Testis (tissue), 2 donors: ENCODE measurements around the gene BRAF.

ENCODE experiments used
- POLR2A ChIP-seq: fragments of 450-650 bp; IDR thresholded peaks from one replicate; pipeline ENCODE4 v1.6.1; 2017; ENCODE audit warnings: antibody characterized with exemption, mild to moderate bottlenecking, moderate library complexity
- TF ChIP-seq, protein P1 (sequence below), 3 experiments: fragments of 450-650 bp in 2 of 3; fragments of 200-600 bp in 1 of 3; sonication (generic) in 1 of 3; IDR thresholded peaks; one replicate each; pipeline ENCODE4 v1.5.1; 2016 to 2019; ENCODE audit warnings: antibody characterized with exemption in 3 of 3, mild to moderate bottlenecking in 2 of 3, moderate library complexity in 1 of 3

DNA sequence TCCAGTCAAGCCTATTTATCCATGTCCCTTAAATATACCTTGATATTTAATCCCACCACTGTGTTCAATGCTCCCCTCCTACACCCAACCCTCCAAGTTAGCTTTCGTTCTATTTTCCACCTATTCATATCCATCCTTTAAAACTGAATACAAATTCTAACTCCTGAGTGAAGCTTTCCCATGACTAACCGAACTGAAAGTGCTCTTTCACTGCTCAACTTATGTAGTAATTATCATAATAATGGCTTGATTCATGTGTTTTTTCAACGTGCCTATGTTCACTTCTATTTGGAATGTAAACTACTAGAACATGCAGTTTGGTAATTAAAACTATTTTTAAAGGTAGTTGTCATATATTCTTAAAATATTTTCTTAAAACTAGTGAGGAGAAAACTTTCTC, 170.2 kb downstream of the BRAF start:
- no peak for TF ChIP-seq POLR2A
- TF ChIP-seq, protein P1, sequence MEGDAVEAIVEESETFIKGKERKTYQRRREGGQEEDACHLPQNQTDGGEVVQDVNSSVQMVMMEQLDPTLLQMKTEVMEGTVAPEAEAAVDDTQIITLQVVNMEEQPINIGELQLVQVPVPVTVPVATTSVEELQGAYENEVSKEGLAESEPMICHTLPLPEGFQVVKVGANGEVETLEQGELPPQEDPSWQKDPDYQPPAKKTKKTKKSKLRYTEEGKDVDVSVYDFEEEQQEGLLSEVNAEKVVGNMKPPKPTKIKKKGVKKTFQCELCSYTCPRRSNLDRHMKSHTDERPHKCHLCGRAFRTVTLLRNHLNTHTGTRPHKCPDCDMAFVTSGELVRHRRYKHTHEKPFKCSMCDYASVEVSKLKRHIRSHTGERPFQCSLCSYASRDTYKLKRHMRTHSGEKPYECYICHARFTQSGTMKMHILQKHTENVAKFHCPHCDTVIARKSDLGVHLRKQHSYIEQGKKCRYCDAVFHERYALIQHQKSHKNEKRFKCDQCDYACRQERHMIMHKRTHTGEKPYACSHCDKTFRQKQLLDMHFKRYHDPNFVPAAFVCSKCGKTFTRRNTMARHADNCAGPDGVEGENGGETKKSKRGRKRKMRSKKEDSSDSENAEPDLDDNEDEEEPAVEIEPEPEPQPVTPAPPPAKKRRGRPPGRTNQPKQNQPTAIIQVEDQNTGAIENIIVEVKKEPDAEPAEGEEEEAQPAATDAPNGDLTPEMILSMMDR (IDR thresholded peaks at IDR 0.05): no peak
